Measurements from ENCODE around the gene SEMA6D. TPM values are rescaled to one million over a fixed set of nuclear protein-coding genes. Genes with fewer than 3 reads are reported as not detected.
"Not testable (repeated sequence)": the region's sequence is repeated elsewhere in the genome, so short reads cannot be mapped to it uniquely, and the experiment has no call there.

The SEMA6D gene
- total RNA-seq, 1 donor from 2014 or later: 12.4 TPM

- DNase-seq: no peak
- Histone ChIP-seq H3K27me3 (ENCODE audit: low read depth) (no peaks in the 10 kb centered on the region), H3K4me3 (no peak overlapping the region), H3K4me1 (peaks cover 86% of the 10 kb centered on the region), H3K36me3 (no peaks in the 10 kb centered on the region), H3K9me3 (replicated peaks) (no peaks in the 10 kb centered on the region), H3K27ac (replicated peaks) (peak overlapping the region; percentile 90)
- intact Hi-C loops (cut with micrococcal nuclease): loop anchor here (10.0 kb wide), 1 partner anchor 62 kb away; no protein-coding TSS in a partner anchor
- no peak for TF ChIP-seq CTCF (IDR thresholded peaks at IDR 0.05; ENCODE audit: borderline replicate concordance)
These were observed 15.8 kb downstream of the SEMA6D start for GRCh38 chr15:47733085-47733484.

GRCh38 chr15:47736143-47736786 lies 19.0 kb downstream of the SEMA6D start:
- H3K4me3 ChIP-seq: peak overlapping the region; percentile 36
- peaks cover 76% of the 10 kb centered on the region for H3K4me1 ChIP-seq
- intact Hi-C loops (cut with micrococcal nuclease): loop anchor here (10.0 kb wide), 1 partner anchor 59 kb away; no protein-coding TSS in a partner anchor
- peak overlapping the region; percentile 90 for H3K27ac ChIP-seq (replicated peaks)
- H3K9me3 ChIP-seq (replicated peaks): no peaks in the 10 kb centered on the region
- H3K27me3 ChIP-seq (ENCODE audit: low read depth): no peaks in the 10 kb centered on the region
- H3K36me3 ChIP-seq: no peaks in the 10 kb centered on the region
- no peak for DNase-seq
- TF ChIP-seq CTCF (IDR thresholded peaks at IDR 0.05; ENCODE audit: borderline replicate concordance): no peak

DNA sequence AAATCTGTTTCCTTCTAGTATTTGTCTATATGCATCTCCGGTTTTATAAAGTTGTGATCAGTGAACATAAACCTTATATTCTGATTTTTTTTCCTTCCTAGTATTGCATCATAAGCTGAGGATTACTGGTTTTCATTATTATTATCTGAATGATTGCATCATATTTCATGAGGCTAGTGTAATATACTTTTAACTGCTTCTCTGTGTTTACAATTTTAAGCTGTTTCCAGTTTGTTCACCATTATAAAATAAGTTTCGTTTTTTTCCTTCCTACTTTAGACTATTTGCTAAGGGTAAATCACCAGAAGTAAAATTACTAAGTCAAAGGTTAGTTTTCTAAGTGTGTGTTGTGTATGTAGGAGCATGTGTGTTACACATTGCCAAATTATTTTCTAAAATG lies 20.2 kb downstream of the SEMA6D start:
- DNase-seq: no peak
- TF ChIP-seq CTCF (IDR thresholded peaks at IDR 0.05; ENCODE audit: borderline replicate concordance): no peak
- intact Hi-C loops (cut with micrococcal nuclease): loop anchor here (10.0 kb wide), 1 partner anchor 57 kb away; no protein-coding TSS in a partner anchor
- no peaks in the 10 kb centered on the region for H3K9me3 ChIP-seq (replicated peaks)
- H3K4me3 ChIP-seq: peak overlapping the region; percentile 36
- peak overlapping the region; percentile 90 for H3K27ac ChIP-seq (replicated peaks)
- no peaks in the 10 kb centered on the region for H3K27me3 ChIP-seq (ENCODE audit: low read depth)
- H3K36me3 ChIP-seq: no peaks in the 10 kb centered on the region
- peaks cover 76% of the 10 kb centered on the region for H3K4me1 ChIP-seq

DNA sequence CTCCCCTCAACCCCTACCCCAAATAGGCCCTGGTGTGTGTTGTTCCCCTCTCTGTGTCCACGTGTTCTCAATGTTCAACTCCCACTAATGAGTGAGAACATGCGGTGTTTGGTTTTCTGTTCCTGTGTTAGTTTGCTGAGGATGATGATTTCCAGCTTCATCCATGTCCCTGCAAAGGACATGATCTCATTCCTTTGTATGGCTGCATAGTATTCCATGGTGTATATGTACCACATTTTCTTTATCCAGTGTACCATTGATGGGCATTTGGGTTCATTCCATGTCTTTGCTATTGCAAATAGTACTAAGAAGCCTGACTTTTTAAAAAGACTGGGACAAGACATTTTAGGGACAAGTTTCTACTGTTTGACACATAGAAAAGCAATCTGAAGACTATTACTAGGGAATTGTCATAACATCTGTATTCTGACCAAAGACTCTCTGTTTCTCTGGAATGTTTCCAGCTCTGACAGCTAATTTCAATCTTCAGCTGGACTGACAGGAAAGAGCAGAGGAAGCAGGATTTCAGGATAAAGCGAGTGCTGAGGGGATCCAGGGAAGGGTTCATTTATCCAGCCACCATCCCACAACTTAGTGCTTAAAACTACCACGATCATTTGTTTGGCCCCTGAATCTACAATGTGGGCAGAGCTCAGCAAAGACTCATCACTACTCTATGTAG lies 21.0 kb downstream of the SEMA6D start:
- not testable (repeated sequence) for H3K27me3 ChIP-seq (ENCODE audit: low read depth); H3K36me3 ChIP-seq; H3K4me3 ChIP-seq; DNase-seq; H3K9me3 ChIP-seq (replicated peaks)
- H3K4me1 ChIP-seq: peaks cover 78% of the 10 kb centered on the region
- H3K27ac ChIP-seq (replicated peaks): peak overlapping the region; percentile 90
- intact Hi-C loops (cut with micrococcal nuclease): loop anchor here (10.0 kb wide), 1 partner anchor 57 kb away; no protein-coding TSS in a partner anchor

DNA sequence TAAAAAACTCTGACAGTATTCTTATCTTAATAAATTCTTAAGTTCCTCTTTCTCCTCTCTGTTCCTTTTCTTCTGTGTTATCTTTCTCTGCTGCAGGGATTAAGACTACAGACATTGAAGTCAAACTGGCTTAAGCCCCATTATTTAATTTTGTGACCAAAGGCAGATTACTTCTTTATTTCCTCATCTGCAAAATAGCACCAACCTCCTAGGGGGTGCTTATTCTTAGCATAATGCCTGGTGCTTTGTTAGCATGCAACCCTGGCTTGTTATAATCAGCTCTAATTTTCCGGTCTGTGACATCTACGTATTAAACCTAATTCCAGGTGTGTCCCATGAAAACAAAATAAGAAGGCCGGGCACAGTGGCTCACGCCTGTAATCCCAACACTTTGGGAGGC lies 23.8 kb downstream of the SEMA6D start:
- H3K9me3 ChIP-seq (replicated peaks): no peaks in the 10 kb centered on the region
- no peak overlapping the region for H3K27ac ChIP-seq (replicated peaks)
- peaks cover 87% of the 10 kb centered on the region for H3K4me1 ChIP-seq
- H3K36me3 ChIP-seq: no peaks in the 10 kb centered on the region
- no peaks in the 10 kb centered on the region for H3K27me3 ChIP-seq (ENCODE audit: low read depth)
- intact Hi-C loops (cut with micrococcal nuclease): no loop called here
- no peak for DNase-seq
- H3K4me3 ChIP-seq: no peak overlapping the region
- TF ChIP-seq CTCF (IDR thresholded peaks at IDR 0.05; ENCODE audit: borderline replicate concordance): no peak

- no peak for DNase-seq
- H3K27me3 ChIP-seq (ENCODE audit: low read depth): no peaks in the 10 kb centered on the region
- peak overlapping the region; percentile 68 for H3K27ac ChIP-seq (replicated peaks)
- H3K4me1 ChIP-seq: peaks cover 84% of the 10 kb centered on the region
- intact Hi-C loops (cut with micrococcal nuclease): no loop called here
- no peaks in the 10 kb centered on the region for H3K9me3 ChIP-seq (replicated peaks)
- no peaks in the 10 kb centered on the region for H3K36me3 ChIP-seq
- no peak overlapping the region for H3K4me3 ChIP-seq
- TF ChIP-seq CTCF (IDR thresholded peaks at IDR 0.05; ENCODE audit: borderline replicate concordance): no peak
These were observed 24.6 kb downstream of the SEMA6D start for GRCh38 chr15:47741907-47742306.
